Astrocyte (in vitro differentiated cells and primary cell): ENCODE data around the gene ZNF484.
"Not testable (repeated sequence)": the region's sequence is repeated elsewhere in the genome, so short reads cannot be mapped to it uniquely, and the experiment has no call there.

ENCODE experiments used
- CTCF ChIP-seq: IDR thresholded peaks from 2 replicates; pipeline ENCODE4 v1.5.1; 2011; ENCODE audit warnings: low read depth, mild to moderate bottlenecking, inconsistent platforms, low read length, moderate library complexity; ENCODE audit not compliant: insufficient read depth
- EZH2 ChIP-seq: IDR thresholded peaks from 2 replicates; pipeline ENCODE4 v1.6.1; 2012; ENCODE audit warnings: mild to moderate bottlenecking, low read length, inconsistent platforms; ENCODE audit not compliant: insufficient read depth

DNA sequence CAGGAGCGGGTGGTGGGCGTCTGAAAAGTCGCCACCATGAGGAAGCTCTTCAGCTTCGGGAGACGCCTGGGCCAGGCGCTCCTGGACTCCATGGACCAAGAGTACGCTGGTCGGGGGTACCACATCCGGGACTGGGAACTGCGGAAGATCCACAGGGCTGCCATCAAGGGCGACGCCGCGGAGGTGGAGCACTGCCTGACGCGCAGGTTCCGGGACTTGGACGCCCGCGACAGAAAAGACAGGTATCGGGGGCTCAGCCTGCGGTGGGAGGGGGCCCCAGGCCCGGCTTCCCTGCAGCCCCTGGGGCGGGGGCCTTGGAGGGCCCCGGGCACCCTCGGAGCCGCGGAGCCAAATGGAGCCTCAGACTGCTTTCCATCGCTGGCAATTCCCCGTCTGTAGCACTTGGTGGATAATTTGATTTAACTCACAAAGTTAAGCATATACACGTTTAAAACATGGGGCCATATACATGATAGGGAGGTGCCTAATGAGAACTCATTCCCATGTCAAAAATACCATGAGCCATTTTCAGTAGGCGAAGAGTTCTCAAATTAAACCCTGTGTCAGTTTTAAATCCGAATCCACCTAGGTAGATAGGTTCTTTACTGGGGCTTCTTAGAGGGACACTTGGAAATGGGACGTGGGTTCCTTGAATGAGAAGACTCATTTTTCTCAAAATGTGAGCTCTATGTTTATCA, 68.1 kb downstream of the ZNF484 start:
- not testable (repeated sequence) for TF ChIP-seq EZH2, CTCF
